HG02970 (cell line): ENCODE measurements around the gene ANKRD17.
"Not testable (repeated sequence)": the region's sequence is repeated elsewhere in the genome, so short reads cannot be mapped to it uniquely, and the experiment has no call there.

Experiments
- ATAC-seq: cut with Tn5 transposase; IDR thresholded peaks from one replicate; pipeline ENCODE4 v1.9.1; 2021; ENCODE audit warnings: mild to moderate bottlenecking, moderate library complexity, moderate number of reproducible peaks; ENCODE audit not compliant: unreplicated experiment, low FRiP score

Gene ANKRD17, protein sequence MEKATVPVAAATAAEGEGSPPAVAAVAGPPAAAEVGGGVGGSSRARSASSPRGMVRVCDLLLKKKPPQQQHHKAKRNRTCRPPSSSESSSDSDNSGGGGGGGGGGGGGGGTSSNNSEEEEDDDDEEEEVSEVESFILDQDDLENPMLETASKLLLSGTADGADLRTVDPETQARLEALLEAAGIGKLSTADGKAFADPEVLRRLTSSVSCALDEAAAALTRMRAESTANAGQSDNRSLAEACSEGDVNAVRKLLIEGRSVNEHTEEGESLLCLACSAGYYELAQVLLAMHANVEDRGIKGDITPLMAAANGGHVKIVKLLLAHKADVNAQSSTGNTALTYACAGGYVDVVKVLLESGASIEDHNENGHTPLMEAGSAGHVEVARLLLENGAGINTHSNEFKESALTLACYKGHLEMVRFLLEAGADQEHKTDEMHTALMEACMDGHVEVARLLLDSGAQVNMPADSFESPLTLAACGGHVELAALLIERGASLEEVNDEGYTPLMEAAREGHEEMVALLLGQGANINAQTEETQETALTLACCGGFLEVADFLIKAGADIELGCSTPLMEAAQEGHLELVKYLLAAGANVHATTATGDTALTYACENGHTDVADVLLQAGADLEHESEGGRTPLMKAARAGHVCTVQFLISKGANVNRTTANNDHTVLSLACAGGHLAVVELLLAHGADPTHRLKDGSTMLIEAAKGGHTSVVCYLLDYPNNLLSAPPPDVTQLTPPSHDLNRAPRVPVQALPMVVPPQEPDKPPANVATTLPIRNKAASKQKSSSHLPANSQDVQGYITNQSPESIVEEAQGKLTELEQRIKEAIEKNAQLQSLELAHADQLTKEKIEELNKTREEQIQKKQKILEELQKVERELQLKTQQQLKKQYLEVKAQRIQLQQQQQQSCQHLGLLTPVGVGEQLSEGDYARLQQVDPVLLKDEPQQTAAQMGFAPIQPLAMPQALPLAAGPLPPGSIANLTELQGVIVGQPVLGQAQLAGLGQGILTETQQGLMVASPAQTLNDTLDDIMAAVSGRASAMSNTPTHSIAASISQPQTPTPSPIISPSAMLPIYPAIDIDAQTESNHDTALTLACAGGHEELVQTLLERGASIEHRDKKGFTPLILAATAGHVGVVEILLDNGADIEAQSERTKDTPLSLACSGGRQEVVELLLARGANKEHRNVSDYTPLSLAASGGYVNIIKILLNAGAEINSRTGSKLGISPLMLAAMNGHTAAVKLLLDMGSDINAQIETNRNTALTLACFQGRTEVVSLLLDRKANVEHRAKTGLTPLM (N-terminal part only)

DNA sequence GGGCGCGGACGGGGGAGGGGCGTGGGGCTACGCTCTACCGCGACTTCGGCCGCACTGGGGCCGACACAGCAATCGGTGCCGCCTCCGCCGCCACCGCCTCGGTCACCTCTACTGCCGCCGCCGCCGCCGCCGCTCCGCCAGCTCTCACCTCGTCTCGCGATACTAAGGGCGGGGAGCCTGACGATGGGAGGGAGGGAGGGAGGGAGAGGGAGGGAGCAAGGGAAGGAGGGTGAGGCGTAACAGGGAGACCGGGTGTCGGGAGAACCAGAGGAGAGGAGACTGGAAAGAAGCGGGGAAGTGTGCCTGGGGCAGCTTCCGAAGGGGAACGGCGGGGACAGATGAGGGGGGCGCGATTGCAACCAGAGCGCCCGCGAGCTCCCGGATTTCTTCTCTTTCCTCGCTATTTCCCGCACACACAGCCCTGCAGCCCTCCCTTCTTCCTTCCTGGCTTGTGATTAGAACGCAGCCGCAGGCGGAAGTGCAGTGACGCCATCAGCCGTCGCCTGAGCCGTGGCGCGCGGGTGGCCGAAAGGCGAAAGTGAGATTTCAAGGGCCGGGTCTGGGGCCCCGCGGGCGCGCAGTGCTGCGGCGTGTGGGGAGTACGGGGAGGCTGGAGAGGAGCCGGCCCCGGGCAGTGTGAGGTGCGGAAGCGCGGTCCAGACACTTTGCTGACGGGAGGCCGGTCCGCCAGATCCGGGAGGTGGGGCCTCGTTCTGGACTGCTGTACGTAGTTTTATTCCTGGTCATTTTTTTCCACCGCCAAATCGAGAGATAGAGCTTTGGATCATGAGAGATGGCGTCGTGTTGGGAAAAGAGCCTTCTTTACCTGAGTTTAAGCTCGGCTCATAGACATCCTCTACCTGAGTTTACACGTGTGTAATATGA, at the start of gene ANKRD17:
Gene ANKRD17 (minus strand): TSS at position 113 of the 885 bp plus-strand sequence. CDS start 130 bp downstream, outside the sequence.
- ATAC-seq = peak; percentile 85

DNA sequence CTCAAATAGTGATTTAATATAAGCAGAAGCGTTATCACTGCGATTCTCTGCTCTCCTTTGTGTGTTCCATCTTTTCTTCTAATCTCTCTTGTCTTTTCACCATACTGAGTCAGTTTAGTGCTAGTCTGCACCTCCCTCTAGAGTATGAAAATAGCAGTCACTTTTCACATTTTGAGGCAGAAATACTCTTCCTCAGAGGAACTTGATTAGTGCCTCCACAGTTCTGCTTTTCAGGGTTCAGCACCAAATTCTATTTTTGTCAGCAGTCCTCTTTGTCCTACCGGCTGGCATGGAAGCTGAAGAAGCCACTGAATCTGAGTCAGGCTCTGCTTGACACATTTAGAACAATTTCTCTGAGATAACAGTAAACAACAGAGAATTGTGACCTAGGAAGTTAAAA, 49.7 kb upstream of the ANKRD17 start:
- no peak for ATAC-seq

DNA sequence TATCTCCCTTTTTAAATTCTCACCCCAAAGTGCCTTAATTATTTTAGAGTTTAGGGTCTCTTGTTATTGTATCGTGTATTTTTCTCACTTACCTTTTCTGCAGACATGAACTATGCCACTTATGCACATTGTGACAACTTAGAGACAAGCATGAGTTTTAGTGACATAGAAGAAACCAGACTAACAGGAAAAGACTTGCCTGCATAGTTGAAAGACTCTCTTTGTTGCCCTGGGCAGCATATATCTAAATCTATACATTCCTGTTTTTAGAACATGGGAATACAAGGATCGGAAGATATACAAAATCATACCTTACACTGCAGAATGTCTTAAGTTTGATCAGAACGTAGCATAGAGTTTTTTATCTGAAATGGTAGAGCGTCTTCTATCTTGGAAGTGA, 45.1 kb upstream of the ANKRD17 start:
- no peak for ATAC-seq

GRCh38 chr4:73299548-73300280, 41.1 kb upstream of the ANKRD17 start:
- no peak for ATAC-seq

DNA sequence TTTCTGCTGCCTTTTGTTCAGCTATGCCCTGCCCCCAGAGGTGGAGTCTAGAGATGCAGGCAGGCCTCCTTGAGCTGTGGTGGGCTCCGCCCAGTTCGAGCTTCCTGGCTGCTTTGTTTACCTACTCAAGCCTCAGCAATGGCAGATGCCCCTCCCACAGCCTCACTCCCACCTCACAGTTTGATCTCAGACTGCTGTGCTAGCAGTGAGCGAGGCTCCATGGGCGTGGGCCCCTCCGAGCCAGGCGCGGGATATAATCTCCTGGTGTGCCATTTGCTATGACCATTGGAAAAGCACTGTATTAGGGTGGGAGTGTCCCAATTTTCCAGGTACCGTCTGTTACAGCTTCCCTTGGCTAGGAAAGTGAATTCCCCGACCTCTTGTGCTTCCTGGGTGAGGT, 34.1 kb upstream of the ANKRD17 start:
- not testable (repeated sequence) for ATAC-seq

GRCh38 chr4:73281982-73282381, 23.4 kb upstream of the ANKRD17 start:
- ATAC-seq = no peak

- ATAC-seq = no peak
Measured at GRCh38 chr4:73281396-73281795, 22.8 kb upstream of the ANKRD17 start.

DNA sequence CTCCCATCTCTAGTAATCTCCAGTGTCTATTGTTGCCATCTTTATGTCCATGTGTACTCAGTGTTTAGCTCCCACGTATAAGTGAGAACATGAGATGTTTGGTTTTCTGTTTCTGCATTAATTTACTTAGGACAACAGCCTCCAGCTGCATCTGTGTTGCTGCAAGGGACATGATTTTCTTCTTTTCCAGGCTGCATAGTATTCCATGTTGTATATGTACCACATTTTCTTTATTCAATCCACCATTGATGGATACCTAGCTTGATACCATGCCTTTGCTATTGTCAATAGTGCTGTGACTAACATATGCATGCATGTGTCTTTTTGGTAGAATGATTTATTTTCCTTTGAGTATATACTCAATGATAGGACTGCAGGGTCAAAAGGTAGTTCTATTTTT, 18.6 kb upstream of the ANKRD17 start:
- no peak for ATAC-seq

GRCh38 chr4:73275318-73275654, 16.7 kb upstream of the ANKRD17 start:
- no peak for ATAC-seq

GRCh38 chr4:73272816-73273215, 14.2 kb upstream of the ANKRD17 start:
- no peak for ATAC-seq

- ATAC-seq = no peak
Measured at GRCh38 chr4:73267050-73267449, 8.5 kb upstream of the ANKRD17 start.

DNA sequence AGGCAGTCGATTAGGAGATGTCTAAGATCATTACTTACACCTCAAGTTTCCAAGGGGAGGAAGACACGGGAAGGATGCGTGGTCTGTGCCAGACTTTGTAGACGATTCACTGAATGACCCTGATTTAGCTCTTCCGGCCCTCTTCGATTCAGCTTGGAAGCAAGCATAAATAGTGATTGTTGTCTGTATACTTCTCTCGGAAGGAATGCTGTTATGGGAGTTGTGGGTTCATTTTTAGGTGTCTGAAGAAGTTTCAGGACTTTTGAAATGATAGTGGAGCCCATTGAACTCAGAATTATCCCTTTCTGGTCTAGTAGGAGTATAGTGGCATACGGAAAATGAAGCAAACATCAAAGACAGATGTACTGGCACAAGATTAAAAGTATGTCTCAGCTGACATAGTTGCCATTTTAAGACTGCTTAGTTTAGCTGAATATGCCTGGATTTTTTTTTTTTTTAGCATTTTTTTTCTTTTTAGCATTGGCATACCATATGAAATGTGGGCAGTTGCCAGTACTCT, 1.0 kb upstream of the ANKRD17 start:
- no peak for ATAC-seq

GRCh38 chr4:73258436-73258685, 237 bp downstream of the ANKRD17 start:
- peak; percentile 33 for ATAC-seq

GRCh38 chr4:73257651-73258435, 755 bp downstream of the ANKRD17 start:
- ATAC-seq = peak; percentile 0

GRCh38 chr4:73257234-73257633, 1.4 kb downstream of the ANKRD17 start:
- ATAC-seq = no peak

- not testable (repeated sequence) for ATAC-seq
Measured at GRCh38 chr4:73255847-73256246, 2.8 kb downstream of the ANKRD17 start.

DNA sequence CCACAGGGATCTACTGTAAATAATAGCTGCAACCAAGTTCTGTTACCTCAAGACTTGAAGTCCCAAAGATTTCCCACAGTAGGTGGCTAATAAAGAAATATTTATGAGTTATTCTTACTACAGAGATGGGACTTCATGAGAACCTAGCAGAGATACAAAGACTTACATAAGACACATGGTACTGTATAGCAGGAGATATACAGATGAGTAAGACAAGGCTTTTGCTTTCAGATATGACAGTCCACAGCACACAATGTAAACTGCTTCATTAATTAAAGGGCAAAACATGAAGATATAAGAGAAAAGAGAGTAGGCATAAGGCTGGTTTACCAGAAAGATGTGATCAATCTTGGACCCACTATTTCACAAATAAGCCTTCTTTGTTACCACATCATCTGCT, 6.6 kb downstream of the ANKRD17 start:
- ATAC-seq = no peak

DNA sequence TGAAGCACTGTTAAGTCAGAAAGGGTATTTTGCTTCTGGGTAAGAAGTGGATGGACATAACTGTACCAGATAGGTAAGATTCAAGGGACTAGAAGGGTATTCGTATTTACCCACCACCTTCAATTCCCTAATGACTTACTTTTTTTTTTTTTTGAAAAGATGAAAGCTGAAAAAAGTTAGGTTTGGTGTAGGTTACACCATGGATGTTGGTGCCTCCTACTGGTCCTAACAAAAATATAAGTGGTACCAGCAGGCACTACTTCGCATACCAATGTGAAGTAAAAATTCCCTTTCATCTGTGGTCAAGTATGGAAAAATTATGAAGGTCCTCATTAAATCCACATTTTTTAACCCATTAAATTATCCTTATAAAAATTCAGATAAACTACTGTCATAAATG, 7.2 kb downstream of the ANKRD17 start:
- no peak for ATAC-seq
